Testis (tissue), 2 donors: Measurements from ENCODE around the gene CUX1.

ENCODE experiments used
- CTCF ChIP-seq, 3 experiments: fragments of 450-650 bp in 2 of 3; fragments of 200-600 bp in 1 of 3; sonication (generic) in 1 of 3; IDR thresholded peaks; one replicate each; pipeline ENCODE4 v1.5.1; 2016 to 2019; ENCODE audit warnings: antibody characterized with exemption in 3 of 3, mild to moderate bottlenecking in 2 of 3, moderate library complexity in 1 of 3
- POLR2A ChIP-seq: fragments of 450-650 bp; IDR thresholded peaks from one replicate; pipeline ENCODE4 v1.6.1; 2017; ENCODE audit warnings: antibody characterized with exemption, mild to moderate bottlenecking, moderate library complexity

GRCh38 chr7:102192790-102193189, 375.4 kb downstream of the CUX1 start:
- no peak for TF ChIP-seq CTCF (IDR thresholded peaks at IDR 0.05)
- TF ChIP-seq POLR2A, result no peak
